CD8-positive, alpha-beta memory T cell (primary cell): Measurements from ENCODE around the gene MSI2. TPM values are rescaled to one million over a fixed set of nuclear protein-coding genes. Genes with fewer than 3 reads are reported as not detected.

Experiments
- CTCF ChIA-PET: fragments of 350-600 bp; sonication (Branson Sonifier 250); formaldehyde crosslinking; loops from one replicate; lab custom pipeline; 2021; ENCODE audit warnings: antibody characterized with exemption; lab: Charles Lee
- POLR2A ChIA-PET: fragments of 350-600 bp; sonication (Branson Sonifier 250); formaldehyde crosslinking; loops from one replicate; lab custom pipeline; 2021; ENCODE audit warnings: antibody characterized with exemption; lab: Charles Lee
- DNase-seq, 5 donors: peaks; one replicate each; pipeline versions ENCODE4 v3.0.0 to v3.0.0-alpha.2; 2020 to 2022; ENCODE audit warnings: mixed read lengths in 1 of 5
- H3K27ac ChIP-seq: one replicate; pipeline ENCODE4 v1.7.0; 2013; ENCODE audit warnings: low read depth, mild to moderate bottlenecking, low read length, moderate library complexity
- H3K27me3 ChIP-seq: 2 replicates; pipeline ENCODE4 v1.7.0; 2013; ENCODE audit warnings: low read length, mild to moderate bottlenecking; ENCODE audit not compliant: insufficient read depth, poor library complexity, severe bottlenecking
- H3K36me3 ChIP-seq: 2 replicates; pipeline ENCODE4 v1.7.0; 2013; ENCODE audit warnings: mild to moderate bottlenecking, low read length, moderate library complexity; ENCODE audit not compliant: insufficient read depth
- H3K4me1 ChIP-seq: 2 replicates; pipeline ENCODE4 v1.7.0; 2013; ENCODE audit warnings: mild to moderate bottlenecking, low read length, moderate library complexity; ENCODE audit not compliant: insufficient read depth
- H3K4me3 ChIP-seq: 2 replicates; pipeline ENCODE4 v1.7.0; 2013; ENCODE audit warnings: mild to moderate bottlenecking, low read length
- H3K9me3 ChIP-seq: 2 replicates; pipeline ENCODE4 v1.7.0; 2013; ENCODE audit warnings: mild to moderate bottlenecking, low read length
- H3K27ac Mint-ChIP-seq, 8 donors: one replicate each; pipeline ENCODE4 v1.8.0; 2020 to 2021; ENCODE audit warnings: mixed read lengths in 8 of 8, mild to moderate bottlenecking in 6 of 8, inconsistent platforms in 3 of 8, moderate library complexity in 3 of 8
- H3K27me3 Mint-ChIP-seq, 2 donors: one replicate each; pipeline ENCODE4 v1.8.0; 2020 to 2021; ENCODE audit warnings: mixed read lengths in 2 of 2, mild to moderate bottlenecking in 1 of 2, moderate library complexity in 1 of 2
- H3K36me3 Mint-ChIP-seq, 3 donors: one replicate each; pipeline ENCODE4 v1.8.0; 2020 to 2021; ENCODE audit warnings: mixed read lengths in 3 of 3, inconsistent platforms in 1 of 3, mild to moderate bottlenecking in 1 of 3
- H3K4me1 Mint-ChIP-seq, 3 donors: one replicate each; pipeline ENCODE4 v1.8.0; 2020 to 2021; ENCODE audit warnings: mixed read lengths in 3 of 3, inconsistent platforms in 1 of 3, mild to moderate bottlenecking in 1 of 3
- H3K4me3 Mint-ChIP-seq, 7 donors: one replicate each; pipeline ENCODE4 v1.8.0; 2020 to 2021; ENCODE audit warnings: mixed read lengths in 7 of 7, mild to moderate bottlenecking in 6 of 7, moderate library complexity in 4 of 7, inconsistent platforms in 2 of 7
- H3K9me3 Mint-ChIP-seq, 5 donors: one replicate each; pipeline ENCODE4 v1.8.0; 2020 to 2022; ENCODE audit warnings: mixed read lengths in 5 of 5, mild to moderate bottlenecking in 3 of 5, moderate library complexity in 2 of 5, inconsistent platforms in 1 of 5
- polyA plus RNA-seq: library from polyadenylated mRNA; unstranded; fragments of 300-500 nt; fragmentation: Illumina TruSeq; gene quantifications from one replicate; pipeline ENCODE4 v1.2.3, GENCODE V29; 2021
- total RNA-seq, 2 experiments: library from RNA; stranded (reverse); gene quantifications; one replicate each; pipeline ENCODE4 v1.2.3, GENCODE V29; 2021

Gene MSI2
- total and polyA plus RNA-seq, 3 experiments from 2014 or later = 2.3 to 58.0 (median 57.1) TPM

DNA sequence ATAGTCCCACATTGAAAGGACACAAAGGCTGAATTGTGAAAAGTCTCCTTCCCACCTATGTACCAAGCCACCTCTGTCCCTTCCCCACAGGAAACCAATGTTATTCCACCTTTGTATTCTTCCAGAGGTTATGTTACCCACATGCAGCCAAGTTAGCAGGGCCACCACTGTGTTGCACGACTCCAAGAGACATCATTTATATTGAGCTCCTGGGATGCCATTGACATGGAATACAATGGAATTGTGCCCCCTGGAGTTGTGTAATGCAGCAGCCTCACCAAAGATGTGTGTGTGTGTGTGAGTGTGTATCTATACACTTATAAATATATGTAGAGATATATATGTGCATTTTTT, 21.6 kb upstream of the MSI2 start:
- no peak overlapping the region for H3K4me3 Mint-ChIP-seq
- H3K27me3 ChIP-seq = no peaks in the 10 kb centered on the region
- H3K9me3 Mint-ChIP-seq = peaks cover 0 to 2% (median 0%) of the 10 kb centered on the region in 5 donors
- POLR2A ChIA-PET = no interaction called here
- no peak overlapping the region for H3K27ac ChIP-seq
- DNase-seq = no peak
- CTCF ChIA-PET = interaction anchor here (1.5 kb wide), 1 partner anchor 8 kb away, joined by 5 read pairs; no protein-coding TSS in a partner anchor
- no peaks in the 10 kb centered on the region for H3K4me1 Mint-ChIP-seq
- no peak overlapping the region for H3K27ac Mint-ChIP-seq
- no peaks in the 10 kb centered on the region for H3K9me3 ChIP-seq
- H3K4me3 ChIP-seq = no peak overlapping the region
- H3K36me3 ChIP-seq = no peaks in the 10 kb centered on the region
- H3K36me3 Mint-ChIP-seq = peaks cover 0 to 4% (median 0%) of the 10 kb centered on the region in 3 donors
- H3K4me1 ChIP-seq = no peaks in the 10 kb centered on the region
- H3K27me3 Mint-ChIP-seq = peaks cover 15 to 50% of the 10 kb centered on the region in 2 donors

- peaks cover 0 to 4% (median 0%) of the 10 kb centered on the region in 3 donors for H3K36me3 Mint-ChIP-seq
- Histone ChIP-seq H3K4me1 (no peaks in the 10 kb centered on the region), H3K36me3 (no peaks in the 10 kb centered on the region), H3K27me3 (no peaks in the 10 kb centered on the region), H3K9me3 (no peaks in the 10 kb centered on the region), H3K27ac (no peak overlapping the region), H3K4me3 (no peak overlapping the region)
- no peaks in the 10 kb centered on the region for H3K4me1 Mint-ChIP-seq
- H3K9me3 Mint-ChIP-seq = peaks cover 0 to 2% (median 0%) of the 10 kb centered on the region in 5 donors
- H3K27me3 Mint-ChIP-seq = peaks cover 15 to 50% of the 10 kb centered on the region in 2 donors
- no peak for DNase-seq
- ChIA-PET CTCF (interaction anchor here (1.5 kb wide), 1 partner anchor 8 kb away, joined by 5 read pairs; no protein-coding TSS in a partner anchor), POLR2A (no interaction called here)
- no peak overlapping the region for H3K27ac Mint-ChIP-seq
- no peak overlapping the region for H3K4me3 Mint-ChIP-seq
Observed at GRCh38 chr17:57235124-57235523, 21.2 kb upstream of the MSI2 start.

DNA sequence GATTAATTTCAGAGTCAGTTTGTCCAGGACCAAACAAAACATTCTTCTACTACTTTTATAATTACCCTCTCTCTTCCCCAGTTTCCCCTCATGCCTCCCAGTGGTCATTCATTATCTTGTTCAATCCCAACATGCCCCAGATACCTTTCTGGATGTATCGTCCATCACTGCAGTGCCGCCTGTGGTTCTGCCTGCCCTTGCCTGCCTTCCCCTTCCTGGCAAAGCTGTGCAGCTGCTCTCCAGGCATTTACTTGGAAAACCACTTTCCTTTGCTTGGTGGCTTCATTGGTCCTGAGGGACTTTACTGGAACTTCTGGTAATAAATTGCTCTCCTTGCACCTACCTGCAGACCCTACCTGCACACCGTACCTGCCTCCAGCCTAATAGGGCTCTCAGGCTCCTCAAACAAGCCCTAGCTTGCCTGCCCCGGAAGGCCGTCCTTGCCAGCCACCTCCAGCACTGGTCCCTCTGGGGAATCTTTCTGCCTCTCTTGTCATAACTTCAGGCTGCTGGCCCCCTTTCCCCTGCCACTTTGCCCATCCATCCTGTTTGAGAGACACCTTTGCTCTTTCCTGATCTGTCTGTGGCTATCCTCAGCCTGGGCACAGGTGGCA, 19.5 kb upstream of the MSI2 start:
- no peaks in the 10 kb centered on the region for H3K36me3 ChIP-seq
- H3K27me3 Mint-ChIP-seq = peaks cover 11 to 43% of the 10 kb centered on the region in 2 donors
- DNase-seq = no peak
- ChIA-PET CTCF (no interaction called here), POLR2A (no interaction called here)
- no peaks in the 10 kb centered on the region for H3K27me3 ChIP-seq
- no peak overlapping the region for H3K4me3 ChIP-seq
- H3K27ac ChIP-seq = no peak overlapping the region
- no peaks in the 10 kb centered on the region for H3K4me1 ChIP-seq
- no peaks in the 10 kb centered on the region for H3K9me3 ChIP-seq
- peak overlapping the region in 1 of 8 donors; percentile 62 for H3K27ac Mint-ChIP-seq
- H3K4me1 Mint-ChIP-seq = no peaks in the 10 kb centered on the region
- H3K36me3 Mint-ChIP-seq = no peaks in the 10 kb centered on the region
- H3K9me3 Mint-ChIP-seq = peaks cover 0 to 2% (median 0%) of the 10 kb centered on the region in 5 donors
- H3K4me3 Mint-ChIP-seq = no peak overlapping the region

GRCh38 chr17:57240648-57241047, 15.7 kb upstream of the MSI2 start:
- no peak for DNase-seq
- POLR2A ChIA-PET = no interaction called here
- Mint-ChIP-seq H3K9me3 (no peaks in the 10 kb centered on the region), H3K27ac (no peak overlapping the region), H3K36me3 (no peaks in the 10 kb centered on the region), H3K4me3 (no peak overlapping the region), H3K4me1 (peaks cover 0 to 7% (median 0%) of the 10 kb centered on the region in 3 donors), H3K27me3 (peaks cover 9 to 29% of the 10 kb centered on the region in 2 donors)
- no peak overlapping the region for H3K27ac ChIP-seq
- H3K4me1 ChIP-seq = no peaks in the 10 kb centered on the region
- H3K27me3 ChIP-seq = peaks cover 4% of the 10 kb centered on the region
- H3K4me3 ChIP-seq = no peak overlapping the region
- CTCF ChIA-PET = no interaction called here
- H3K36me3 ChIP-seq = no peaks in the 10 kb centered on the region
- H3K9me3 ChIP-seq = no peaks in the 10 kb centered on the region

- Histone ChIP-seq H3K4me3 (no peak overlapping the region), H3K27me3 (peaks cover 4% of the 10 kb centered on the region), H3K4me1 (no peaks in the 10 kb centered on the region), H3K36me3 (no peaks in the 10 kb centered on the region), H3K9me3 (no peaks in the 10 kb centered on the region), H3K27ac (no peak overlapping the region)
- Mint-ChIP-seq H3K36me3 (no peaks in the 10 kb centered on the region), H3K27ac (peak overlapping the region in 2 of 8 donors; percentile 40 to 83), H3K4me1 (peaks cover 0 to 7% (median 0%) of the 10 kb centered on the region in 3 donors), H3K4me3 (no peak overlapping the region), H3K27me3 (peaks cover 4 to 17% of the 10 kb centered on the region in 2 donors), H3K9me3 (no peaks in the 10 kb centered on the region)
- DNase-seq = no peak
- CTCF ChIA-PET = interaction anchor here (0.8 to 3.7 kb wide), 6 partner anchors 14 to 515 kb away, joined by 3 to 47 read pairs (median 4); partner anchors contain the start of gene CCDC182
- POLR2A ChIA-PET = interaction anchor here (1.3 kb wide), 1 partner anchor 15 kb away, joined by 10 read pairs; the partner anchor contains the start of gene MSI2
Observed at GRCh38 chr17:57242148-57242547, 14.2 kb upstream of the MSI2 start.

DNA sequence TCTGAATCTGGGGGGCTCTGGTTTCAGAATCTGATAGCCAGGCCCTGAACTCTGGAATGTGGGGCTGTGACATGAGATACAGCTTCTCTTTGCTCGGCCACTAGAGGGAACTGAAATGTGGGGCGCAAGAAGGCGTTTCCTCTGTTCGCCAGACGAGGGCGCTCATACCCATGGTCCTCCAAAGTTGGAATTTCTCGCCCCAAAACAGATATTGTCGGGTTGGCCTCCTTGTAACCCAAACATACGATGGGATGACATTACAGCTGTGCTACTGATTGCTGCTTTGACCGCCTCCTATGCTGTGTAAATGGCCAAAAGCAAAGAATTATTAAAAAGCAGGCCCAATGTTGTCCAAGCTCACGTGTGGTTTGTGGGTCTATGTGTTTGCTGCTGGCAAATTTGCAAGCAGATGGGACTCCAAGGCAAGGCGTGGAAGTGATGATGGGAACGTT, 13.1 kb upstream of the MSI2 start:
- ChIA-PET CTCF (interaction anchor here (0.6 to 3.7 kb wide), 49 partner anchors 9 to 601 kb away, joined by 3 to 47 read pairs (median 4); partner anchors contain the start of genes CCDC182 and MSI2), POLR2A (interaction anchor here (1.3 kb wide), 1 partner anchor 14 kb away, joined by 10 read pairs; the partner anchor contains the start of gene MSI2)
- Histone ChIP-seq H3K27ac (no peak overlapping the region), H3K4me3 (no peak overlapping the region), H3K4me1 (no peaks in the 10 kb centered on the region), H3K36me3 (no peaks in the 10 kb centered on the region), H3K9me3 (no peaks in the 10 kb centered on the region), H3K27me3 (peaks cover 4% of the 10 kb centered on the region)
- Mint-ChIP-seq H3K4me3 (no peak overlapping the region), H3K4me1 (peaks cover 0 to 7% (median 0%) of the 10 kb centered on the region in 3 donors), H3K9me3 (no peaks in the 10 kb centered on the region), H3K27me3 (peaks cover 4 to 11% of the 10 kb centered on the region in 2 donors), H3K36me3 (no peaks in the 10 kb centered on the region), H3K27ac (peak overlapping the region in 2 of 8 donors; percentile 48 to 72)
- peak; percentile 66 to 81 (median 67) for DNase-seq

- Mint-ChIP-seq H3K27me3 (peaks cover 4 to 7% of the 10 kb centered on the region in 2 donors), H3K27ac (no peak overlapping the region), H3K4me1 (peaks cover 0 to 7% (median 0%) of the 10 kb centered on the region in 3 donors), H3K36me3 (peaks cover 0 to 5% (median 0%) of the 10 kb centered on the region in 3 donors), H3K9me3 (peaks cover 0 to 3% (median 0%) of the 10 kb centered on the region in 5 donors), H3K4me3 (no peak overlapping the region)
- H3K27ac ChIP-seq = no peak overlapping the region
- H3K4me3 ChIP-seq = no peak overlapping the region
- CTCF ChIA-PET = no interaction called here
- no peaks in the 10 kb centered on the region for H3K4me1 ChIP-seq
- H3K9me3 ChIP-seq = no peaks in the 10 kb centered on the region
- no peaks in the 10 kb centered on the region for H3K36me3 ChIP-seq
- H3K27me3 ChIP-seq = peaks cover 4% of the 10 kb centered on the region
- POLR2A ChIA-PET = no interaction called here
- DNase-seq = no peak
Observed at GRCh38 chr17:57245786-57246185, 10.5 kb upstream of the MSI2 start.

DNA sequence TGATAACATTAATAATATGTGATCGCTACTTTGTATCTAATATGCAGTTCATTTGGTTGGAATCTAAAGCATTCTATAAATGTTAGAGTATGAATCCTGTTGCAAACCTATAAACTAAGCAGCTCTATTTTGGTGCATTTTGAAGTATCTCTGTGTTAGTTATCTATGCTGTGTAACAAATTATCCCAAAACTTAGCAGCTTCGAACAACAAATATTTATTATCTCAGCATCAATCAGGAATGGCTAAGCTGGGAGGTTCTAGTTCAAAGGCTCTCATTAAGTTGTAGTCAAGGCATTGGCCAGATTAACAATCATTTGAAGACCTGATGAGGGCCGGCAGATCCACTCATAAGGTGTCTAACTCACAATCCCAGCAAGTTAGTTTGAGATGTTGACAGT, 10.1 kb upstream of the MSI2 start:
- Mint-ChIP-seq H3K36me3 (peaks cover 0 to 5% (median 0%) of the 10 kb centered on the region in 3 donors), H3K27me3 (peaks cover 4 to 7% of the 10 kb centered on the region in 2 donors), H3K4me1 (peaks cover 0 to 7% (median 0%) of the 10 kb centered on the region in 3 donors), H3K27ac (peak overlapping the region in 1 of 8 donors; percentile 59), H3K9me3 (peaks cover 0 to 6% (median 1%) of the 10 kb centered on the region in 5 donors), H3K4me3 (no peak overlapping the region)
- H3K9me3 ChIP-seq = no peaks in the 10 kb centered on the region
- DNase-seq = no peak
- H3K4me3 ChIP-seq = no peak overlapping the region
- CTCF ChIA-PET = interaction anchor here (1.3 to 1.4 kb wide), 2 partner anchors 13 to 537 kb away, joined by 3 to 4 read pairs; no protein-coding TSS in a partner anchor
- H3K27ac ChIP-seq = no peak overlapping the region
- peaks cover 4% of the 10 kb centered on the region for H3K27me3 ChIP-seq
- no peaks in the 10 kb centered on the region for H3K36me3 ChIP-seq
- POLR2A ChIA-PET = no interaction called here
- no peaks in the 10 kb centered on the region for H3K4me1 ChIP-seq
